ENCODE data around the gene PKP4. TPM values are rescaled to one million over a fixed set of nuclear protein-coding genes. Genes with fewer than 3 reads are reported as not detected.
"Not testable (repeated sequence)": the region's sequence is repeated elsewhere in the genome, so short reads cannot be mapped to it uniquely, and the experiment has no call there.

Gene PKP4
- polyA plus RNA-seq, 5 donors: 81.1 to 135 (median 110) TPM

- no peak for DNase-seq
Measured at GRCh38 chr2:158467248-158467647, 10.5 kb downstream of the PKP4 start.

- not testable (repeated sequence) for DNase-seq
Measured at GRCh38 chr2:158472829-158473228, 16.1 kb downstream of the PKP4 start.

GRCh38 chr2:158473300-158473699 lies 16.5 kb downstream of the PKP4 start:
- DNase-seq: not testable (repeated sequence)

GRCh38 chr2:158473719-158474392 lies 17.1 kb downstream of the PKP4 start:
- no peak for DNase-seq

GRCh38 chr2:158474526-158475011 lies 17.8 kb downstream of the PKP4 start:
- DNase-seq: not testable (repeated sequence)

GRCh38 chr2:158477202-158477601 lies 20.4 kb downstream of the PKP4 start:
- no peak for DNase-seq

- DNase-seq: no peak
Measured at GRCh38 chr2:158478237-158478636, 21.5 kb downstream of the PKP4 start.

GRCh38 chr2:158478816-158479215 lies 22.1 kb downstream of the PKP4 start:
- DNase-seq: peak in 1 of 2 donors; percentile 32

GRCh38 chr2:158481116-158481515 lies 24.4 kb downstream of the PKP4 start:
- DNase-seq: no peak

GRCh38 chr2:158482594-158482993 lies 25.8 kb downstream of the PKP4 start:
- DNase-seq: no peak

- no peak for DNase-seq
Measured at GRCh38 chr2:158484892-158485556, 28.3 kb downstream of the PKP4 start.

GRCh38 chr2:158486150-158486969 lies 29.6 kb downstream of the PKP4 start:
- no peak for DNase-seq

GRCh38 chr2:158486970-158487325 lies 30.2 kb downstream of the PKP4 start:
- DNase-seq: no peak

GRCh38 chr2:158487419-158487818 lies 30.7 kb downstream of the PKP4 start:
- peak; percentile 56 to 68 for DNase-seq

- no peak for DNase-seq
Measured at GRCh38 chr2:158488442-158489216, 31.9 kb downstream of the PKP4 start.

- DNase-seq: no peak
Measured at GRCh38 chr2:158489366-158490112, 32.8 kb downstream of the PKP4 start.

- DNase-seq: no peak
Measured at GRCh38 chr2:158491072-158491471, 34.3 kb downstream of the PKP4 start.

- DNase-seq: no peak
Measured at GRCh38 chr2:158493458-158493857, 36.7 kb downstream of the PKP4 start.

GRCh38 chr2:158495175-158495574 lies 38.4 kb downstream of the PKP4 start:
- DNase-seq: no peak

GRCh38 chr2:158496986-158497385 lies 40.2 kb downstream of the PKP4 start:
- no peak for DNase-seq

GRCh38 chr2:158497486-158497885 lies 40.7 kb downstream of the PKP4 start:
- DNase-seq: no peak

Measured in right lung (tissue), 5 donors.